Smooth muscle cell (in vitro differentiated cells): ENCODE measurements around the gene ANKS1A. TPM values are rescaled to one million over a fixed set of nuclear protein-coding genes. Genes with fewer than 3 reads are reported as not detected.

Source experiments
- DNase-seq: peaks from one replicate; lab custom pipeline; 2025; ENCODE audit not compliant: unreplicated experiment; lab: John Stamatoyannopoulos, UW
- H2AFZ ChIP-seq: fragments of 200-600 bp; sonication (generic); 2 replicates; pipeline ENCODE4 v1.6.0; 2016; ENCODE audit warnings: antibody characterized with exemption, low read depth, mild to moderate bottlenecking
- H3F3A ChIP-seq: fragments of 200-600 bp; sonication (generic); 2 replicates; pipeline ENCODE4 v1.6.0; 2017; ENCODE audit warnings: antibody characterized with exemption, low read depth
- H3K27ac ChIP-seq: fragments of 200-600 bp; sonication (generic); 2 replicates; pipeline ENCODE4 v1.5.1; 2016; ENCODE audit warnings: low read depth, mild to moderate bottlenecking
- H3K27me3 ChIP-seq: fragments of 200-600 bp; sonication (generic); 2 replicates; pipeline ENCODE4 v1.6.1; 2016; ENCODE audit warnings: low read depth, mild to moderate bottlenecking
- H3K36me3 ChIP-seq: fragments of 200-600 bp; sonication (generic); 2 replicates; pipeline ENCODE4 v1.5.1; 2016; ENCODE audit warnings: low read depth
- H3K4me1 ChIP-seq: fragments of 200-600 bp; sonication (generic); 2 replicates; pipeline ENCODE4 v1.5.1; 2016; ENCODE audit warnings: low read depth
- H3K4me2 ChIP-seq: fragments of 200-600 bp; sonication (generic); 2 replicates; pipeline ENCODE4 v1.6.0; 2016; ENCODE audit warnings: mild to moderate bottlenecking
- H3K4me3 ChIP-seq: fragments of 200-600 bp; sonication (generic); 2 replicates; pipeline ENCODE4 v1.5.1; 2016; ENCODE audit warnings: mild to moderate bottlenecking
- H3K79me2 ChIP-seq: fragments of 200-600 bp; sonication (generic); 2 replicates; pipeline ENCODE4 v1.6.0; 2016; ENCODE audit warnings: low read depth, mild to moderate bottlenecking
- H3K9ac ChIP-seq: fragments of 200-600 bp; sonication (generic); 2 replicates; pipeline ENCODE4 v1.6.0; 2016; ENCODE audit warnings: low read depth
- H3K9me3 ChIP-seq: fragments of 200-600 bp; sonication (generic); replicated peaks from 2 replicates; pipeline ENCODE4 v1.5.1; 2016; ENCODE audit warnings: low read depth
- H4K20me1 ChIP-seq: fragments of 200-600 bp; sonication (generic); 2 replicates; pipeline ENCODE4 v1.6.0; 2016; ENCODE audit warnings: low read depth
- CTCF ChIP-seq: fragments of 200-600 bp; sonication (generic); IDR thresholded peaks from 2 replicates; pipeline ENCODE4 v1.5.1; 2017; ENCODE audit warnings: borderline replicate concordance, mild to moderate bottlenecking, antibody characterized with exemption; ENCODE audit not compliant: insufficient read depth, poor library complexity, severe bottlenecking
- WGBS: methylation state at CpG from one replicate; pipeline ENCODE4 v1.1.7; 2016; ENCODE audit warnings: low lambda C conversion rate; 5-methylcytosine and 5-hydroxymethylcytosine counted together
- polyA plus RNA-seq: library from polyadenylated mRNA; unstranded; fragments of >200 nt; fragmentation: Nextera tagmentation; extraction: Ambion mirVana; gene quantifications from 2 replicates; pipeline ENCODE4 v1.2.1, GENCODE V29; 2016
- total RNA-seq: library from RNA; depleted of rRNA; stranded (reverse); fragments of >200 nt; gene quantifications from 2 replicates; pipeline ENCODE4 v1.2.3, GENCODE V29; 2014

Gene ANKS1A
- total and polyA plus RNA-seq, 2 experiments from 2014 or later: 28.9 to 39.2 TPM

GRCh38 chr6:35061651-35062410 is 172.8 kb downstream of the ANKS1A start:
- no peak for DNase-seq

DNA sequence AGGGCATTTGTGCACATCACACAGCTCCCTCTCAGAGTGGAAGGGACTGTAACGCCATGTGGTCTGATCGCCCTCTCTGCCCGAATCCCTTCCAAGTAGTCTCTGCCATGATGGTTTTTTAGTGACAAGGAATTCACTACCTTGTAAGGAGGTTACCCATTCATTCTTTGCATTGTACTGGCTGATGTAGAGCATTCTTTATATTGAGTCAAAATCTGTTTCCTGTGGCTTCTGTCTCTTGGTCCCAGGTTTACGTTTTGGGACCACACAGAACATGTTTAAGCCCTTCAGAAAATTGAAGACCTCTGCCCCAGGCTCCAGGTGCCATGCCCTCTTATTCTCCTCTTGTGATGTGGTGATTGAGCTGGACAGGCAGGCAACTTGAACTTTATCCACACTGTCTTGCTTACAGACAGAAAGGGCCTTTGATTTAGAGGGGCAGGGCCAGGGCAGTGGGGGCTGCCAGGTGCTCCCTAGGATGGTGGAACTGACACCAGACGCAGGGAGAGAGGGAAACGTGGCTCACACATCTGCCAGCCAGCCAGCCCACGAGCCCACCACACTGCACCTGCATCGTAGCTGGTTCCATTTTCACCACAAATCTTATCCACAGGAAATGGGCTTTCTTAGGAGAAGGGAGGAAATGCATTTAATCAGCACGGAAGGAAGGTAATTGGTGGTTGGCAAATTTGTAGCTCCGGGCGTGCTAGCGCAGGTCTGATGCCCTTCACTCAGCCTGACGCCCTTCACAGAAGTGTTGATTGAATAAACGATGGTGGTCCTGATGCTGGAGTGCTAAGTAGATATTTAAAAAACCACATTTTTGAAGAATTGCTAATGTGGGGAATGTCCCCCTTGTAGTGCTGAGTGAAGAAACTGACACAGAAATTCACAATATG is 173.9 kb downstream of the ANKS1A start:
- TF ChIP-seq CTCF: no peak
- Histone ChIP-seq H3F3A (no peaks in the 10 kb centered on the region), H3K36me3 (no peaks in the 10 kb centered on the region), H3K27me3 (no peaks in the 10 kb centered on the region), H3K4me3 (no peak overlapping the region), H3K4me1 (peaks cover 6% of the 10 kb centered on the region), H4K20me1 (no peaks in the 10 kb centered on the region), H3K9ac (no peak overlapping the region), H3K79me2 (peaks cover 25% of the 10 kb centered on the region), H3K4me2 (no peak overlapping the region), H2AFZ (no peak overlapping the region), H3K9me3 (no peaks in the 10 kb centered on the region), H3K27ac (no peak overlapping the region)
- 93% methylated on average over 14 of the region's 14 CpGs for WGBS
- DNase-seq: no peak

More at GRCh38 chr6:35061651-35062410, 172.8 kb downstream of the ANKS1A start:
- H3K4me1 ChIP-seq: peaks cover 9% of the 10 kb centered on the region
- no peaks in the 10 kb centered on the region for H3K36me3 ChIP-seq
- no peak overlapping the region for H3K27ac ChIP-seq
- no peaks in the 10 kb centered on the region for H4K20me1 ChIP-seq
- H3F3A ChIP-seq: peaks cover 3% of the 10 kb centered on the region
- H3K27me3 ChIP-seq: no peaks in the 10 kb centered on the region
- no peak overlapping the region for H3K4me2 ChIP-seq
- no peaks in the 10 kb centered on the region for H3K9me3 ChIP-seq
- WGBS: 92% methylated on average over 16 of the region's 16 CpGs
- no peak for TF ChIP-seq CTCF
- H2AFZ ChIP-seq: no peak overlapping the region
- H3K79me2 ChIP-seq: peaks cover 21% of the 10 kb centered on the region
- no peak overlapping the region for H3K9ac ChIP-seq
- H3K4me3 ChIP-seq: no peak overlapping the region

DNA sequence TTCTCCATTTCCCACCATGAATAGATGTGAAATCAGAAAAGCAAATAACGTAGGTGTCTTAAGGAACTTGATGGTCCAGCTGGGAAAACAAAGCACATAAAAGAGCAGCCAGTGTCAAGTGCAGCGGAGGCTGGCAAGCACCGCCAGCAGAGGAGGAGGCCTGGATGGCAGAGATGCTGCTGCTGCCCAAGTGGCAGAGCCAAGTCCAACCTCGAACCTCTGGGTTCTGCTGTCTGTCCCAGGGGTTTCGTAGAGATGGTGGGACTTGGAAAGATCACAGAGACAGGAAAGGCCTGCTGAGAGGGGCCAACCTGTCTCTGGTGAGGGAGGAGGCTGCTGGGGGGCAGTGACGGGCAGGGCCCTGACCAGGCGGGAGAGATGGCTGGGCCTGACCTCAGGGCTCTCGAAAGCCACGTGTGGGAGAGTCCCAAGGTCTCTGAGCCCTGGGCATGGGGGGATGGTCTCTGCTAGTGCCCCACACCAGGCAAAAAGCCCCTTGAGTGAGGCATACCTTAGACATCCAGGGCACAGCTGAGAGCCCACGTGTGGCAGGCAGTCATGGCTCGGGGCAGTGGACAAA is 174.7 kb downstream of the ANKS1A start:
- no peak overlapping the region for H2AFZ ChIP-seq
- H3K27me3 ChIP-seq: no peaks in the 10 kb centered on the region
- H3K36me3 ChIP-seq: no peaks in the 10 kb centered on the region
- TF ChIP-seq CTCF: no peak
- no peaks in the 10 kb centered on the region for H3F3A ChIP-seq
- WGBS: 89% methylated on average over 11 of the region's 11 CpGs
- peaks cover under 1% of the 10 kb centered on the region for H3K4me1 ChIP-seq
- H3K9ac ChIP-seq: no peak overlapping the region
- no peak overlapping the region for H3K4me3 ChIP-seq
- no peaks in the 10 kb centered on the region for H3K9me3 ChIP-seq
- H3K27ac ChIP-seq: no peak overlapping the region
- no peak overlapping the region for H3K4me2 ChIP-seq
- peaks cover 25% of the 10 kb centered on the region for H3K79me2 ChIP-seq
- no peaks in the 10 kb centered on the region for H4K20me1 ChIP-seq
- DNase-seq: no peak
